Naive B cell (primary cell): ENCODE data around the gene SMIM3. TPM values are rescaled to one million over a fixed set of nuclear protein-coding genes. Genes with fewer than 3 reads are reported as not detected.
A peak's percentile ranks its signal among the peaks of the same experiment; 100 is the strongest.
"Not testable (repeated sequence)": the region's sequence is repeated elsewhere in the genome, so short reads cannot be mapped to it uniquely, and the experiment has no call there.

ENCODE experiments used
- ATAC-seq, 2 donors: fragments of 150-1000 bp; cut with Tn5 transposase; 2 replicates each; pipeline ENCODE4 v1.10.0; 2021; ENCODE audit warnings: low read depth in 2 of 2, mild to moderate bottlenecking in 2 of 2, moderate library complexity in 2 of 2
- DNase-seq: peaks from one replicate; pipeline ENCODE4 v3.0.0; 2022
- H3K27ac Mint-ChIP-seq, 6 donors: one replicate each; pipeline ENCODE4 v1.8.0; 2020 to 2022; ENCODE audit warnings: mild to moderate bottlenecking in 6 of 6, mixed read lengths in 6 of 6, moderate library complexity in 5 of 6, inconsistent platforms in 2 of 6
- H3K27me3 Mint-ChIP-seq, 3 donors: one replicate each; pipeline ENCODE4 v1.8.0; 2021 to 2022; ENCODE audit warnings: mixed read lengths in 3 of 3, mild to moderate bottlenecking in 1 of 3
- H3K36me3 Mint-ChIP-seq, 2 donors: one replicate each; pipeline ENCODE4 v1.8.0; 2020 to 2022; ENCODE audit warnings: mixed read lengths in 2 of 2, inconsistent platforms in 1 of 2, mild to moderate bottlenecking in 1 of 2
- H3K4me1 Mint-ChIP-seq, 3 donors: one replicate each; pipeline ENCODE4 v1.8.0; 2020 to 2022; ENCODE audit warnings: mixed read lengths in 3 of 3, inconsistent platforms in 1 of 3, mild to moderate bottlenecking in 1 of 3, moderate library complexity in 1 of 3
- H3K4me3 Mint-ChIP-seq, 8 donors: one replicate each; pipeline ENCODE4 v1.8.0; 2020 to 2022; ENCODE audit warnings: mild to moderate bottlenecking in 8 of 8, mixed read lengths in 8 of 8, moderate library complexity in 8 of 8, inconsistent platforms in 2 of 8
- H3K9me3 Mint-ChIP-seq, 7 donors: one replicate each; pipeline ENCODE4 v1.8.0; 2020 to 2022; ENCODE audit warnings: mixed read lengths in 7 of 7, mild to moderate bottlenecking in 5 of 7, inconsistent platforms in 2 of 7, moderate library complexity in 1 of 7
- polyA plus RNA-seq, 6 donors: library from polyadenylated mRNA; unstranded; fragments of 300-500 nt; fragmentation: Illumina TruSeq; gene quantifications; one replicate each; pipeline ENCODE4 v1.2.3, GENCODE V29; 2021; ENCODE audit warnings: low read depth in 6 of 6

The SMIM3 gene, protein sequence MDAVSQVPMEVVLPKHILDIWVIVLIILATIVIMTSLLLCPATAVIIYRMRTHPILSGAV
- 1 to 10 TPM in 1 of 6 donors, under 1 TPM in 3, not detected in 2; 0.35 to 1.1 (median 0.74) TPM for polyA plus RNA-seq

GRCh38 chr5:150778517-150779396 lies at the start of gene SMIM3:
TSS of gene SMIM3 (plus strand) at chr5:150778757. CDS start at chr5:150795441, 16,684 bp downstream.
- Mint-ChIP-seq H3K27ac (peak within 1 kb of the TSS in 2 of 6 donors; percentile 16 to 53), H3K9me3 (no peaks in the 10 kb centered on the region), H3K27me3 (peaks cover 31 to 40% (median 38%) of the 10 kb centered on the region in 3 donors), H3K36me3 (peaks cover 0 to 6% of the 10 kb centered on the region in 2 donors), H3K4me3 (peak within 1 kb of the TSS; percentile 75 to 90 (median 84)), H3K4me1 (peaks cover 18 to 35% (median 30%) of the 10 kb centered on the region in 3 donors)
- DNase-seq (peak; percentile 15), ATAC-seq (peak; percentile 34 to 48)

DNA sequence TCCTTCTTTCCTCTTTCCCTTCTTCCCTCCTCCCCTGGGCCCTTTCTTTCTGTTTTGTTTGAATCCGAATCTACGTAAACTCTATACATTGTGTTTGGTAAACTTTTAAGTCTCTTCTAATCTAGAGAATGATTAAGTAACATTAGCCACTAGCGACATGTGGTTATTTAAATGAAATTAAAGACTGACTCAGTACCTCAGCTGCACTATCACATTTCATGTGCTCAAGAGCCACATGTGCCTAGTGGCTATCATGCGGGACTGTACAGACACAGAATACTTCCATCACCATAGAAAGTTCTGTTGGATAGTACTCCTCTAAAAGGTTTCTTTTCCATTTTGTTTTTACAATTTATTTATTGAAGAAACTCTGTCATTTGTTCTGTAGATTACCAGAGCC lies 48.7 kb upstream of the SMIM3 start:
- Mint-ChIP-seq H3K36me3 (peaks cover 46 to 47% of the 10 kb centered on the region in 2 donors), H3K4me1 (peaks cover 6 to 8% (median 7%) of the 10 kb centered on the region in 3 donors), H3K27me3 (no peaks in the 10 kb centered on the region), H3K9me3 (peaks cover 0 to 5% (median 0%) of the 10 kb centered on the region in 7 donors), H3K27ac (peak overlapping the region in 1 of 6 donors; percentile 12), H3K4me3 (no peak overlapping the region)
- ATAC-seq (no peak), DNase-seq (no peak)

- no peaks in the 10 kb centered on the region for H3K27me3 Mint-ChIP-seq
Observed at GRCh38 chr5:150731669-150732242, 46.8 kb upstream of the SMIM3 start.

DNA sequence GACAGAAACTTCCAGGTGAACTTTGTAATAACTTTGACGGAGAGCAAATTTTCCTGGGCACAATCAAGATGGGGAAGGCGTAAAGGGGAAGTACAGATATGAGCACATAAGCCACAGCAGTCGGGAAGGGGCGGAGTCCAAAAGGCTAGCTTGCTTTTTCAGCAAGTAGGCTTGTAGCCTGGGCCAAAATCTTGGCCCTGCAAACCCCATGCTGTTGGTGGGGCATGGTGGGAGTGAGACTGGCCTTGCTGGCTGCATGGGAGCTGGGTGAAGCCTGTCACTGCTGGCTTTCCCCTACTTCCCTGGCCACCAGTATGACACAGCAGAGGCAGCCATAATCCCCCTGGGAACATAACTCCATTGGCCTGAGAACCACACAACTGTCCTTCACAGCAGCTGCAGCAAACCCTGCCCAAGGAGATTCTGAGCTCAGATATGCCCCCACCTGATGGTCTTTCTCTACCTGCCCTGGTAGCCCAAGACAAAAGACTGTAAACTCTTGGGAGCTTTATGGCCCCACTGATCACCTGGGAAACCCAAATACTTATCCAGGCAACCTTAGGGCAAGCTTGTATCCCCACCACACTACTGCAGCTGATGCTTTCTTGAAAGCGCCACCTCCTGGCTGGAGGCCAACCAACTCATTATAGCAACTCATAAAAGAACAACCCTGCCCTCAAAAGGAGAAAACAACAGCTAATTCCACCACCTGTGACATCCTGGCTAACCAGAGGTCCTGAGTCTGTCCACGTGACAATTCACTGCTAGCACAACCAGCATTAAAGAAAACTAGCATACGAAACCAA lies 43.8 kb upstream of the SMIM3 start:
- no peak for DNase-seq

More at GRCh38 chr5:150731669-150732242, 46.8 kb upstream of the SMIM3 start:
- ATAC-seq, result no peak
- Mint-ChIP-seq H3K4me3 (no peak overlapping the region), H3K4me1 (peaks cover 14 to 18% (median 16%) of the 10 kb centered on the region in 3 donors), H3K36me3 (peaks cover 61 to 64% of the 10 kb centered on the region in 2 donors), H3K27ac (peak overlapping the region in 1 of 6 donors; percentile 7), H3K9me3 (peaks cover 0 to 15% (median 9%) of the 10 kb centered on the region in 7 donors)
- DNase-seq, result no peak

GRCh38 chr5:150738862-150739261 lies 39.7 kb upstream of the SMIM3 start:
- peaks cover 48 to 49% of the 10 kb centered on the region in 2 donors for H3K36me3 Mint-ChIP-seq
- peaks cover 2 to 23% (median 12%) of the 10 kb centered on the region in 7 donors for H3K9me3 Mint-ChIP-seq
- peak overlapping the region in 1 of 6 donors; percentile 42 for H3K27ac Mint-ChIP-seq
- H3K27me3 Mint-ChIP-seq, result no peaks in the 10 kb centered on the region
- peaks cover 30 to 52% (median 45%) of the 10 kb centered on the region in 3 donors for H3K4me1 Mint-ChIP-seq
- DNase-seq (no peak), ATAC-seq (no peak)
- no peak overlapping the region for H3K4me3 Mint-ChIP-seq

More for the DNA sequence above, 43.8 kb upstream of the SMIM3 start:
- no peak for ATAC-seq
- Mint-ChIP-seq H3K27me3 (no peaks in the 10 kb centered on the region), H3K4me3 (peak overlapping the region in 1 of 8 donors; percentile 71), H3K4me1 (peaks cover 26 to 43% (median 34%) of the 10 kb centered on the region in 3 donors), H3K9me3 (peaks cover 2 to 23% (median 12%) of the 10 kb centered on the region in 7 donors), H3K36me3 (peaks cover 61 to 68% of the 10 kb centered on the region in 2 donors), H3K27ac (no peak overlapping the region)

GRCh38 chr5:150740992-150741391 lies 37.6 kb upstream of the SMIM3 start:
- peaks cover 2 to 16% (median 10%) of the 10 kb centered on the region in 7 donors for H3K9me3 Mint-ChIP-seq

DNA sequence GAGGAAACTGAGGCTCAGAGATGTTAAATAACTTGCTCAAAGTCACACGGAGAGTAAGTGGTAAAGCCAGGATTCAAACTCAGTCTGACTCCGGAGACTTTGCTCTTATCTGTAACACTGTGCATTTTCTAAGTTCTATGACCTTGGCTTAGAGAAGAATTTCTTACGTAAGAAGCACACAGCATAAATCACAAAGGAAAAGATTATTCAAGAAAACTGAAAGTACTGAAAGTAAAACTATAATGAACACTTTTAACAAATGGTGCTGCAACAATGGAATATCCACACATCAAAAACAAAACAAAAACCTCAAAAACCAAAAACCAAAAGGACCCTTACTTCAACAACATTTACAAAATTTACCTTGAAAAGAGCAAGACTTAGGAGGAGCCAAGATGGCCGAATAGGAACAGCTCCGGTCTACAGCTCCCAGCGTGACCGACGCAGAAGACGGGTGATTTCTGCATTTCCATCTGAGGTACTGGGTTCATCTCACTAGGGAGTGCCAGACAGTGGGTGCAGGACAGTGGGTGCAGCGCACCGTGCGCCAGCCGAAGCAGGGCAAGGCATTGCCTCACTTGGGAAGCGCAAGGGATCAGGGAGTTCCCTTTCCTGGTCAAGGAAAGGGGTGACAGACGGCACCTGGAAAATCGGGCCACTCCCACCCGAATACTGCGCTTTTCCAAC lies 36.0 kb upstream of the SMIM3 start:
- H3K4me3 Mint-ChIP-seq, H3K27me3 Mint-ChIP-seq, DNase-seq, ATAC-seq, H3K9me3 Mint-ChIP-seq: not testable (repeated sequence)
- peaks cover 11 to 22% of the 10 kb centered on the region in 2 donors for H3K36me3 Mint-ChIP-seq
- H3K4me1 Mint-ChIP-seq, result peaks cover 15 to 52% (median 27%) of the 10 kb centered on the region in 3 donors
- peak overlapping the region in 3 of 6 donors; percentile 5 to 80 (median 64) for H3K27ac Mint-ChIP-seq

More at GRCh38 chr5:150740992-150741391, 37.6 kb upstream of the SMIM3 start:
- H3K4me3 Mint-ChIP-seq, result no peak overlapping the region
- ATAC-seq (no peak), DNase-seq (no peak)
- H3K27me3 Mint-ChIP-seq, result no peaks in the 10 kb centered on the region
- peaks cover 23 to 56% (median 38%) of the 10 kb centered on the region in 3 donors for H3K4me1 Mint-ChIP-seq
- H3K36me3 Mint-ChIP-seq, result peaks cover 27 to 36% of the 10 kb centered on the region in 2 donors
- no peak overlapping the region for H3K27ac Mint-ChIP-seq

DNA sequence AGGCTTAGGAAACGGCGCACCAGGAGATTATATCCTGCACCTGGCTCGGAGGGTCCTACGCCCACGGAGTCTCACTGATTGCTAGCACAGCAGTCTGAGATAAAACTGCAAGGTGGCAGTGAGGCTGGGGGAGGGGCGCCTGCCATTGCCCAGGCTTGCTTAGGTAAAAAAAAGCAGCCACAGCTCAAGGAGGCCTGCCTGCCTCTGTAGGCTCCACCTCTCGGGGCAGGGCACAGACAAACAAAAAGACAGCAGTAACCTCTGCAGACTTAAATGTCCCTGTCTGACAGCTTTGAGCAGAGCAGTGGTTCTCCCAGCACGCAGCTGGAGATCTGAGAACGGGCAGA lies 35.4 kb upstream of the SMIM3 start:
- H3K4me1 Mint-ChIP-seq, result peaks cover 12 to 46% (median 25%) of the 10 kb centered on the region in 3 donors
- H3K4me3 Mint-ChIP-seq, result peak overlapping the region in 1 of 8 donors; percentile 25
- peaks cover 6 to 19% of the 10 kb centered on the region in 2 donors for H3K36me3 Mint-ChIP-seq
- H3K27me3 Mint-ChIP-seq, ATAC-seq, H3K27ac Mint-ChIP-seq, DNase-seq, H3K9me3 Mint-ChIP-seq: not testable (repeated sequence)

DNA sequence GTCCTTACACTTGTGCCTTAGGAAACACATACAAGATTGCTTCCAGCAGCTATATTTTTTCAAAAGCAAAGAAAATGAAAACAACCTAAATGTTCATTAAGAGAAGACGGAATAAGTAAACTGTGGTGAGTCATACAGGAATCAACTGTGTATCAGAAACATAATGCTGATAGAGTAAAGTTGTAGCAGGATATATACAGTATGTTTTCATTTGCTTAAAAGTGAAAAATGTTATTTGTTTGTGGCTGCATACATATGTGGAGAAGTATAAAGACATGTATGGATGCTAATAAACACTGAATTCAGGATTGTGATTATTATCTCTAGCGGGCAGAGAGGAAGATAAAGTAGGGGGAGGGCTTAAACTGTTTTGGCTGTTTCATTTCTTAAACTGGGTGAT lies 28.1 kb upstream of the SMIM3 start:
- ATAC-seq, result no peak
- no peak for DNase-seq
- Mint-ChIP-seq H3K27ac (no peak overlapping the region), H3K36me3 (peaks cover 7 to 20% of the 10 kb centered on the region in 2 donors), H3K27me3 (no peaks in the 10 kb centered on the region), H3K4me3 (no peak overlapping the region), H3K9me3 (no peaks in the 10 kb centered on the region), H3K4me1 (peaks cover 22 to 33% (median 29%) of the 10 kb centered on the region in 3 donors)

DNA sequence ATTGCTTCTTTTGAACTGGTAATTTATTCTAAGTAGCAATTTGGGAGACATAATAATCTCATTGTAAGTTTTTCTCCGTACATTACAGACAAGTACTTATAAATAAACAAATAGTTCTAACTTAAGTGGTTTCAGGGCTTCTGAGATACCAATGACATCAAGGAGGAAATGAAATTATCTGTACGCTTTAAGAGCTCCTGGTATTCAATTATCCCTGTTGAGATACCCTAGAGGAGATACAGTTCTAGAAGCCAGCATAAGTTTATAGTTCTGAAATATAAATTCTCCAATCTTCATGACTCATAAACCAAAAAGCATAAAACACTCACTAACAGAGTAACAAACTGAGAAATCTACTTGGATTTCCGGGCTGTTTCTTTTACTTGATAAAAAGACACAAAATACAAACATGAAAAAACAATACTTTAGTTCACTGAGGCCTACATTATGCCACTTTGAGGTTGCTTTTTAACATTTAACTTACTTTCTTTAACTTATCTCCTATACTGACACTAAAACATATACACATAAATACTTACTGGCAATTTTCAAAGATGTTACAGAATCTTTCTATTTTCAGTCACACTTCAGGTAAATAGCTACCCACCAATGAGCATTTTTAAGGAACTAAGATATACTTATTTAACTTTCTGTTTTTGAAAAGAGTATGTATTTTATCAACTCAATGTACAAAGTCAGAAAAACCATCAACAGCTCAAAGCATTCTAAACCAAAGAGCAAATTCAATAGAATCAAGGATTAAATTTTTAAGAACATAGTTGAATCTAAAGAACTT lies 27.3 kb upstream of the SMIM3 start:
- Mint-ChIP-seq H3K27ac (peak overlapping the region in 2 of 6 donors; percentile 59 to 69), H3K9me3 (no peaks in the 10 kb centered on the region), H3K27me3 (no peaks in the 10 kb centered on the region), H3K4me3 (no peak overlapping the region), H3K36me3 (peaks cover 7 to 20% of the 10 kb centered on the region in 2 donors), H3K4me1 (peaks cover 21 to 33% (median 30%) of the 10 kb centered on the region in 3 donors)
- DNase-seq, result no peak
- ATAC-seq, result no peak

DNA sequence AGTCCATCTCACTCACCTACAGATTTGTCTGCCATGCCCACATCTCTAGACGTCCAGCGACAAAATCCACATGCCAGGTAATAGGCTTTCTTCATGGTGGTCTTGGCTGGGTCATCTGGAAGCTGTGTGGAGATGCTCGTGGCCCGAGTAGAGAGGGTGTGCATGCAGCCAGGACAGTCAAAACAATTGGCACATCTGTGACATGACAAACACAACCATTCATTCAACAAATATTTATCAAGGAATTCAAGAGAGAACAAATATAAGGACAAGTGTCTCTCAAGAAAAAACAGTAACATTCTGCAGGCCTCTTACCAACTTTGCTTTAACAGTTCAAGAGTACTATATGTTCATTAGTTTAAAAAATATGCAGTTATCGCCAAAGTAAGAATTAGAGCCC lies 25.1 kb upstream of the SMIM3 start:
- Mint-ChIP-seq H3K36me3 (peaks cover 7 to 20% of the 10 kb centered on the region in 2 donors), H3K4me3 (no peak overlapping the region), H3K9me3 (no peaks in the 10 kb centered on the region), H3K27ac (peak overlapping the region in 2 of 6 donors; percentile 55 to 56), H3K4me1 (peaks cover 26 to 34% (median 33%) of the 10 kb centered on the region in 3 donors), H3K27me3 (no peaks in the 10 kb centered on the region)
- ATAC-seq (no peak), DNase-seq (no peak)
